Measurements from ENCODE around the gene ELMO3. TPM values are rescaled to one million over a fixed set of nuclear protein-coding genes. Genes with fewer than 3 reads are reported as not detected.

Gene ELMO3
- polyA plus RNA-seq, 4 donors = 4.1 to 7.5 (median 5.8) TPM

- no peak for DNase-seq (ENCODE audit: low read depth in 4 of 4, low spot score in 3 of 4)
Observed at GRCh38 chr16:67179421-67180080, 19.4 kb upstream of the ELMO3 start.

- DNase-seq (ENCODE audit: low read depth in 4 of 4, low spot score in 3 of 4) = no peak
Observed at GRCh38 chr16:67180166-67180565, 18.8 kb upstream of the ELMO3 start.

GRCh38 chr16:67181346-67181745, 17.6 kb upstream of the ELMO3 start:
- no peak for DNase-seq (ENCODE audit: low read depth in 4 of 4, low spot score in 3 of 4)

- no peak for DNase-seq (ENCODE audit: low read depth in 4 of 4, low spot score in 3 of 4)
Observed at GRCh38 chr16:67182288-67182687, 16.6 kb upstream of the ELMO3 start.

- no peak for DNase-seq (ENCODE audit: low read depth in 4 of 4, low spot score in 3 of 4)
Observed at GRCh38 chr16:67183284-67183626, 15.7 kb upstream of the ELMO3 start.

- peak; percentile 91 to 96 (median 92) for DNase-seq (ENCODE audit: low read depth in 4 of 4, low spot score in 3 of 4)
Observed at GRCh38 chr16:67183627-67184452, 15.1 kb upstream of the ELMO3 start, which contains the start of gene MATCAP1. Gene MATCAP1, minus strand, starts transcription at chr16:67183963. Its CDS starts 3,353 bp downstream, at chr16:67180610.

GRCh38 chr16:67184453-67184994, 14.4 kb upstream of the ELMO3 start:
- DNase-seq (ENCODE audit: low read depth in 4 of 4, low spot score in 3 of 4) = no peak

- peak in 3 of 4 donors; percentile 74 to 87 (median 80) for DNase-seq (ENCODE audit: low read depth in 4 of 4, low spot score in 3 of 4)
Observed at GRCh38 chr16:67184995-67185650, 13.8 kb upstream of the ELMO3 start.

- DNase-seq (ENCODE audit: low read depth in 4 of 4, low spot score in 3 of 4) = no peak
Observed at GRCh38 chr16:67185651-67186134, 13.2 kb upstream of the ELMO3 start.

- DNase-seq (ENCODE audit: low read depth in 4 of 4, low spot score in 3 of 4) = no peak
Observed at GRCh38 chr16:67186550-67186950, 12.4 kb upstream of the ELMO3 start.

GRCh38 chr16:67187175-67187890, 11.6 kb upstream of the ELMO3 start:
- no peak for DNase-seq (ENCODE audit: low read depth in 4 of 4, low spot score in 3 of 4)

- no peak for DNase-seq (ENCODE audit: low read depth in 4 of 4, low spot score in 3 of 4)
Observed at GRCh38 chr16:67188323-67188722, 10.6 kb upstream of the ELMO3 start.

GRCh38 chr16:67188798-67189197, 10.1 kb upstream of the ELMO3 start:
- DNase-seq (ENCODE audit: low read depth in 4 of 4, low spot score in 3 of 4) = no peak

GRCh38 chr16:67190041-67190440, 8.9 kb upstream of the ELMO3 start, which contains the start of gene EXOC3L1:
Gene EXOC3L1, minus strand, starts transcription at chr16:67190136. Its CDS starts 460 bp downstream, at chr16:67189676.
- no peak for DNase-seq (ENCODE audit: low read depth in 4 of 4, low spot score in 3 of 4)

GRCh38 chr16:67190448-67191399, 8.2 kb upstream of the ELMO3 start:
- no peak for DNase-seq (ENCODE audit: low read depth in 4 of 4, low spot score in 3 of 4)

GRCh38 chr16:67191411-67191994, 7.4 kb upstream of the ELMO3 start:
- no peak for DNase-seq (ENCODE audit: low read depth in 4 of 4, low spot score in 3 of 4)

GRCh38 chr16:67191995-67192681, 6.8 kb upstream of the ELMO3 start, which contains the start of gene E2F4:
Gene E2F4, plus strand, starts transcription at chr16:67192155. Its CDS starts 73 bp downstream, at chr16:67192228.
- peak; percentile 78 to 85 (median 82) for DNase-seq (ENCODE audit: low read depth in 4 of 4, low spot score in 3 of 4)

- no peak for DNase-seq (ENCODE audit: low read depth in 4 of 4, low spot score in 3 of 4)
Observed at GRCh38 chr16:67192781-67193361, 6.1 kb upstream of the ELMO3 start.

All from right renal pelvis (tissue), 4 donors.